ENCODE results near the gene SCLY.
"Not testable (repeated sequence)": the region's sequence is repeated elsewhere in the genome, so short reads cannot be mapped to it uniquely, and the experiment has no call there.

The SCLY gene

DNA sequence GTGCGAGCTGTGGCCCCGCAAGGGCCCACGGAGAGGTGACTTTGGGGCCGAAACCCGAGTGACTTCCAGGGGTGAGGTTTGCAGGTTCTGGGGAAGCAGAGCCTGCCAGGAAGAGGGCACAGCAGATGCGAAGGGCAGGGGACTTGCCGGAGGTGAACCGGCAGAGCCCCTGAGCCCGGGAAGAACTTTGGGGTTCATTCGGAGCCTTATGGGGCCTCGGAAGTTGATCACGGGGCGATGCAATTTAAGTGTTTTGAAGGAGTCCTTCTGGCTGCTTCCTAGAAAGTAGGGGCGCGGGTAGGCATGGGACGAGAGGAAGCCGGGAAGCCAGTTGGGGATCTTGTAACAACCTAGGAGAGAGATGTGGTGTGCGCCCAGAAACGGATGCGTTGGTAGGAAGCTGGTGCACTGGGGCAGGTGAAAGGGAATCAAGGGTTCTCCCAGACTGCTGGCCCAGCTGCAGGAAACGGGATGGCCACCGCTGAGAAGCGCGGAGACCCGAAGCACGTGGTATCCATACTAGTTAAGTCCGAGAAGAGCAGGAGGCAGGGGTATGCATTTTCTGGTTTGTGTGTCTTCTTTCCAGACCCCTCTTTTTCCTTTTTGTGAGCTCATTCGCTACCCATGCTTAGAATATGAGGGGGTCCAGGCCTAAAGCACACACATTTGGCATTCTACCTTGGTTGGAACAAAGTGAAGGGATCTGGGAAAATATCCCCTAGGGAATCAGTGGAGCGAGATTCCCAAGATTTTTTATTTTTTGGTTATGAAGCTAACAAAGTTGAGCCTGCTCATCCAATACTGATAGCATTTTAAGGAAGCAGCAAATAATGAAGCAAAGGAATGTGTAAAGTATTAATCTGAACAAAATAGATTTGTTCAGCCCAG, 758 bp downstream of the SCLY start:
- in situ Hi-C loops (cut with MboI; ENCODE audit: low pct_unique_long_range_greater_than_20kb, low sequenced_read_pairs, unreplicated experiment), result no loop called here
- no peak for TF ChIP-seq CTCF (IDR thresholded peaks at IDR 0.05; ENCODE audit: extremely low read depth, insufficient read depth, missing control alignments)
- DNase-seq (ENCODE audit: low spot score), result peak; percentile 39

DNA sequence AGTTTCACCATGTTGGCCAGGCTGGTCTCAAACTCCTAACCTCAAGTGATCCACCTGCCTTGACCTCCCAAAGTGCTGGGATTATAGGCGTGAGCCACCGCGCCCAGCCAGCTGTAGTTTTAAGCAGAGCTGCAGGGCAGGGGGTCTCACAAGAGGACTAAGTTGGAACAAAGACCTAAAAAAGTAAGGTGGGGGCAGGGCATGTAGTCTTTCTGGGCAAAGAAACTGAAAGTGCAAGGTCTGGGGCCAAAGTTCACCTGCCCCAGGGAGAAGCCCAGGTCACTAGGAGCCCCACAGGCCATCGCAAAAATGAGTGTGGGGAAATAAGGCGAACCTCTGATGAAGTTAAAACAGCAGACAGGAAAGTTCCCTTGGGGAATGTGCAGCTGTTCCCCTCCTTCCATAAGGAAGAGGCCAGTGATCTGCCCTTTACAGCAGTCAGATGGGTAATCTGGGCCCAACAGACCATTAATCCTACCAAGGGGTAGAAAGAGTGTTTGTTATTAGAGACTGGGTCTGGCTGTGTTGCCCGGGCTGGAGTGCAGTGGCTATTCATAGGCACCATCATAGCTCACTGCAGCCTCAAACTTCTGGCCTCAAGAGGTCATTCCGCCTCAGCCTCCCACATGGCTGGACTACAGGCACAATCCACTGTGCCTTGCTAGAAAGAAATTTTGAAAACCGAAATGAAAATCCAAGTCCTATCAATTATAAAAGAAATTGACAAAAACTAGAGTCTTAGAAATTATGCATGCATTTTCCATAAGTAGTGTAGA, 2.8 kb downstream of the SCLY start:
- in situ Hi-C loops (cut with MboI; ENCODE audit: low pct_unique_long_range_greater_than_20kb, low sequenced_read_pairs, unreplicated experiment), result no loop called here
- TF ChIP-seq CTCF (IDR thresholded peaks at IDR 0.05; ENCODE audit: extremely low read depth, insufficient read depth, missing control alignments), result no peak

GRCh38 chr2:238064376-238064775, 3.6 kb downstream of the SCLY start:
- DNase-seq (ENCODE audit: low spot score), result no peak
- in situ Hi-C loops (cut with MboI; ENCODE audit: low pct_unique_long_range_greater_than_20kb, low sequenced_read_pairs, unreplicated experiment), result no loop called here
- TF ChIP-seq CTCF (IDR thresholded peaks at IDR 0.05; ENCODE audit: extremely low read depth, insufficient read depth, missing control alignments), result no peak

More for the DNA sequence above, 2.8 kb downstream of the SCLY start:
- DNase-seq (ENCODE audit: low spot score), result no peak

DNA sequence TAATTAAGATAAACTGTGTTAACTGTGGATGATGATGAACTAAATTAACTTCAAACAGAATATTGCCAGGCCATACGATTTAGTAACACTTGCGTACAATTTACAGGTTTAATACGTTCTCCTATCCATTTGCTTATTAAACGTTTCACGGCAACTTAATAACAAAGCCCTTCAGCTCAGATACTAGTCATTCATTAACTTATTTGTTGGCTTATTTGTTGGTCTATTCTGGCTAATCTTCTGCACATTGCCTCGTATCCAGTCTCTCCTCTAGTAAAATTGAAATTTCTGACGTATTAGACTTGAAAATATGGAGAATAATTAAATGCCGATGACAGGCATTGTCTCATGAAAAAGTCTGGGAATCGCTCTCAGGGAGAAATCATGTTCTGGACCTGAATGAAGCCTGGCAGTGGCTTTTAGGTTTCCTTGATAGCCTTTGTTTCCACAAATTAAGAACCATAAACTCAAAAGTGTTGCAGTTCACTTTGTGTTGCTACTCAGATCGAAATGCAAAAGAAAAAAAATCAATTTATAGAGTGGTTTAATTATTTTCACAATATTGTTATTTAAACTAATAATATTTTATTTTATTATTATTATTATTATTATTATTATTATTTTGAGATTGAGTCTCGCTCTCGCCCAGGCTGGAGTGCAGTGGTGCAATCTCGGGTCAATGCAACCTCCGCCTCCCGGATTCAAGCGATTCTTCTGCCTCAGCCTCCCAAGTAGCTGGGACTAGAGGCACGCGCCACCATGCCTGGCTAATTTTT, 4.5 kb downstream of the SCLY start:
- no peak for DNase-seq (ENCODE audit: low spot score)
- TF ChIP-seq CTCF (IDR thresholded peaks at IDR 0.05; ENCODE audit: extremely low read depth, insufficient read depth, missing control alignments), result no peak
- in situ Hi-C loops (cut with MboI; ENCODE audit: low pct_unique_long_range_greater_than_20kb, low sequenced_read_pairs, unreplicated experiment), result no loop called here

DNA sequence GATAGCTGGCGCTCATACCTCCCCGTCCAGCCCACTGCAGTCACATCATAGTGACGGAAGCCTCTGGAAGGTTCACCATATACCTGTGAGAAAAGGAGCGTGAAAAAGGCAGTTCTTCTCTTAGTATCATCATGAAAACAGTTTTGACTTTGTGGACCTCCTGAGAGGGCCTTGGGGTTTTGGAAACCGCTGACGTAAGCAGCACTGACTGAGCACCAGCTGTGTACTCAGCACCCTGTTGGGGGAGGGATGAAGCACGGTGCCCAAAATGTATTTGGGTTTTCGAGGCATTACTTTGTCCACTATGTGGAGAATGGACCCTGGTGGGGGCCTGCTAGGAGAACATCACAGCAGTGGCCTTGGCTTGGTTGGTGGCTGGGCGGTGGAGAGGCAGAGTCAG, 5.4 kb downstream of the SCLY start:
- no peak for TF ChIP-seq CTCF (IDR thresholded peaks at IDR 0.05; ENCODE audit: extremely low read depth, insufficient read depth, missing control alignments)
- no peak for DNase-seq (ENCODE audit: low spot score)
- in situ Hi-C loops (cut with MboI; ENCODE audit: low pct_unique_long_range_greater_than_20kb, low sequenced_read_pairs, unreplicated experiment), result no loop called here

DNA sequence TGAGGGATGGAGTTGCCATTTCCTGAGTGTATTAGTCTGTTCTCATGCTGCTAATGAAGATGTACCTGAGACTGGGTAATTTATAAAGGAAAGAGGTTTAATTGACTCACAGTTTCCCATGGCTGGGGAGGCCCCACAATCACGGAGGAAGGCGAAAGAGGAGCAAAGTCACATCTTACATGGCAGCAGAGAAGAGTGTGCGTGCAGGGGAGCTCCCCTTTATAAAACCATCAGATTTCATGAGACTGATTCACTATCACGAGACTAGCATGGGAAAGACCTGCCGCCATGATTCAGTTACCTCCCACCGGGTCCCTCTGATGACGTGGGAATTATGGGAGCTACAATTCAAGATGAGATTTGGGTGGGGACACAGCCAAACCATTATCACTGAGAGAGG, 5.9 kb downstream of the SCLY start:
- in situ Hi-C loops (cut with MboI; ENCODE audit: low pct_unique_long_range_greater_than_20kb, low sequenced_read_pairs, unreplicated experiment); DNase-seq (ENCODE audit: low spot score): not testable (repeated sequence)
